GM12875 (cell line): Measurements from ENCODE around the gene CASKIN1.

Experiments used
- H3K4me3 ChIP-seq: one replicate; pipeline ENCODE4 v1.5.1; 2011; ENCODE audit warnings: low read depth, low read length, control low read depth
- TF ChIP-seq, protein P1 (sequence below): IDR thresholded peaks from 2 replicates; pipeline ENCODE4 v1.5.1; 2011; ENCODE audit warnings: low read depth, mild to moderate bottlenecking, control low read depth, inconsistent platforms, low read length, moderate library complexity, borderline replicate concordance; ENCODE audit not compliant: insufficient read depth

The CASKIN1 gene

DNA sequence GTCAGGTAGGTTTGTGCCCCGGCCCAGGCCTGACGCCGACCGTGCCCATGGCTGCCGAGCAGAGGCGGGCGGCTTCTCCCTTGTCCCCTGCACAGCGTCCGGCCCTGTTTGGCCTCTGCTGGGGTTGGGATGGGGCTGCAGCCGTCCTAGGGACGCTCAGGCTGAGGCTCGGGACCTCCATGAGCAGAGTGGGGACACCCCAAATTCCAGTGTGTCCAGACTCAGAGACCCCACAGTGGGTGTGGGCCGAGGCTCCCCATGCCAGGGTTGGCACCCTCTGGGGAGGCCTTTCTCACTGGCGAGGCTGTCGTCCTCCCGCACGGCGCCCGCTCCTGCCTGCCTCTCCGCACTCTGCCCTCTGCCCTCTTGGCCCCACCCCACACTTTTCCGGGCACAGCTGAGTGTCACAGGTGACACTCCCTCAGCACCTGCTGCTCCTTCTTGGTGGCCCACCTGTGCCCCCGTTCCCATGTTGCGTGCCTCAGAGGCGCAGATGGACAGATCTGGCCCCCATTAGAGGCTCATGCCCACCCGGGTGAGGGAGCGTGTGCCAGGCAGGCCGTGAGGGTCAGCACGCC, 24.7 kb downstream of the CASKIN1 start:
- no peak overlapping the region for H3K4me3 ChIP-seq
- TF ChIP-seq, protein P1, sequence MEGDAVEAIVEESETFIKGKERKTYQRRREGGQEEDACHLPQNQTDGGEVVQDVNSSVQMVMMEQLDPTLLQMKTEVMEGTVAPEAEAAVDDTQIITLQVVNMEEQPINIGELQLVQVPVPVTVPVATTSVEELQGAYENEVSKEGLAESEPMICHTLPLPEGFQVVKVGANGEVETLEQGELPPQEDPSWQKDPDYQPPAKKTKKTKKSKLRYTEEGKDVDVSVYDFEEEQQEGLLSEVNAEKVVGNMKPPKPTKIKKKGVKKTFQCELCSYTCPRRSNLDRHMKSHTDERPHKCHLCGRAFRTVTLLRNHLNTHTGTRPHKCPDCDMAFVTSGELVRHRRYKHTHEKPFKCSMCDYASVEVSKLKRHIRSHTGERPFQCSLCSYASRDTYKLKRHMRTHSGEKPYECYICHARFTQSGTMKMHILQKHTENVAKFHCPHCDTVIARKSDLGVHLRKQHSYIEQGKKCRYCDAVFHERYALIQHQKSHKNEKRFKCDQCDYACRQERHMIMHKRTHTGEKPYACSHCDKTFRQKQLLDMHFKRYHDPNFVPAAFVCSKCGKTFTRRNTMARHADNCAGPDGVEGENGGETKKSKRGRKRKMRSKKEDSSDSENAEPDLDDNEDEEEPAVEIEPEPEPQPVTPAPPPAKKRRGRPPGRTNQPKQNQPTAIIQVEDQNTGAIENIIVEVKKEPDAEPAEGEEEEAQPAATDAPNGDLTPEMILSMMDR, result no peak

- TF ChIP-seq, protein P1, result no peak
- H3K4me3 ChIP-seq, result no peak overlapping the region
Measured at GRCh38 chr16:2170587-2171435, 25.6 kb downstream of the CASKIN1 start.

DNA sequence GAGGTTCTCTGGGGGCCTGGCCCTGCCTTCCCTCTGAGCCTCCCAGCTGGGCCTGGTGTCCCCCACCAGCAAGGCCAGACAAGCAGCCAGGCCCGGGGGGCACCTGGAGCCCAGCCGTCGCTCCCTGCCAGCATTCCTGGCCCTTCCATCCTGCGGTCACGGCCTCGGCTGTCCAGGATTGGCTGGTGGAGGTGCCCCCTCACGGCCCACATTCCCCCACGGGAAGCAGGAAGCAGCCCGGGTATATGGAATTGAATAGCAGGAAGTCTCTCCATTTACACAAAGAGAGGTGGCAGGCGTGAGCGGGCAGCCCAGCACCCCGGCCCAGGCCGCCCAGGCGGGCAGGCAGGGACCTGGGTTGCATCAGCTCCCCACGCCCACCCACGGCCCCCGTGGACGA, 26.3 kb downstream of the CASKIN1 start:
- TF ChIP-seq, protein P1, result no peak
- no peak overlapping the region for H3K4me3 ChIP-seq

DNA sequence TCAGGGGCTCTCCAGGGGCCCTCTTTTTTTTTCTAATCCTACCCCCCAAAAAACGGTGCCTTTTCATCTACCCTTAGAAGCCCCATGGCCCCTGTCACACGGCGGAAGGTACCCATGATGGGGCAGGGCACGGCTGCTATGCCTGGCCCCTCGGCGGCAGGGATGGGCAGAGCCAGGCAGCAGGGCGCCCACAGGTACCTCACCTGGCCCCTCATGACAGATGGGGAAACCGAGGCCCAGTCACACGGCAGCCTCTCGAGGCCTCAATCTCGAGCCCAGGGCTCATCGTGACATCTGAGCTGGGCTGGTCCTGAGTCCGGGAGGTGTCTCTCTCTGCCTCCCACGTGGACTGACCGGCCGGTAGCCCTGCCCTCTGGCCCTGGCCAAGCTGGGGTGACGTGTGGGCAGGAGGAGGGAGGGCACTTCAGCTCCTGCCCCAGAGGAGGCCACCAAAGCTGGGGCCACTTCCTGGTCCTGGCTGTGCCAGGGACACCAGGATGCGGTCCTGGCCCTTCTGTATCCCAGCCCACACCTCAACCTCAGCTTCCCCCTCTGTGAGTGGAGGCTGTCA, 29.3 kb downstream of the CASKIN1 start:
- TF ChIP-seq, protein P1, result no peak
- no peak overlapping the region for H3K4me3 ChIP-seq

- TF ChIP-seq, protein P1, result no peak
Measured at GRCh38 chr16:2166263-2167067, 29.9 kb downstream of the CASKIN1 start.

GRCh38 chr16:2165861-2166260, 30.5 kb downstream of the CASKIN1 start:
- TF ChIP-seq, protein P1, result no peak
- no peak overlapping the region for H3K4me3 ChIP-seq

More at GRCh38 chr16:2166263-2167067, 29.9 kb downstream of the CASKIN1 start:
- no peak overlapping the region for H3K4me3 ChIP-seq
